Keratinocyte (primary cell): ENCODE results near the gene SNAP25. TPM values are rescaled to one million over a fixed set of nuclear protein-coding genes. Genes with fewer than 3 reads are reported as not detected.

Experiments
- DNase-seq: peaks from one replicate; pipeline ENCODE4 v3.0.0-alpha.2; 2011; ENCODE audit warnings: low read depth, missing footprints, low spot score
- FAIRE-seq: peaks from 2 replicates; lab custom pipeline; 2011; peaks lifted over from hg19 to GRCh38; lab: Jason Lieb, UNC
- H2AFZ ChIP-seq: 2 replicates; pipeline ENCODE4 v1.6.0; 2012; ENCODE audit warnings: low read length, control low read depth, inconsistent platforms; ENCODE audit not compliant: control insufficient read depth
- H3K27ac ChIP-seq: 2 replicates; pipeline ENCODE4 v1.5.1; 2011; ENCODE audit warnings: low read length; ENCODE audit not compliant: control insufficient read depth, insufficient read depth
- H3K27me3 ChIP-seq: 3 replicates; pipeline ENCODE4 v1.6.0; 2011; ENCODE audit warnings: low read length; ENCODE audit not compliant: control insufficient read depth, insufficient read depth; ENCODE audit errors: extremely low read depth
- H3K36me3 ChIP-seq, 2 experiments: 2 replicates in 1 of 2; 3 replicates in 1 of 2; pipeline ENCODE4 v1.5.1; 2011; ENCODE audit warnings: low read length in 2 of 2, mild to moderate bottlenecking in 1 of 2; ENCODE audit not compliant: control insufficient read depth in 2 of 2, insufficient read depth in 2 of 2; ENCODE audit errors: extremely low read depth in 1 of 2
- H3K4me1 ChIP-seq: 3 replicates; pipeline ENCODE4 v1.5.1; 2011; ENCODE audit warnings: low read length; ENCODE audit not compliant: control insufficient read depth, insufficient read depth; ENCODE audit errors: extremely low read depth
- H3K4me2 ChIP-seq: 3 replicates; pipeline ENCODE4 v1.6.0; 2011; ENCODE audit warnings: low read depth, low read length; ENCODE audit not compliant: control insufficient read depth, insufficient read depth; ENCODE audit errors: extremely low read depth
- H3K4me3 ChIP-seq, 3 experiments: fragments of 200-600 bp in 1 of 3; sonication (generic) in 1 of 3; 2 replicates in 2 of 3; 3 replicates in 1 of 3; pipeline ENCODE4 v1.5.1; 2011 to 2016; ENCODE audit warnings: low read length in 3 of 3, mild to moderate bottlenecking in 3 of 3, control low read depth in 2 of 3, inconsistent platforms in 1 of 3, low read depth in 1 of 3, mixed read lengths in 1 of 3, mixed run types in 1 of 3, moderate library complexity in 1 of 3; ENCODE audit not compliant: control insufficient read depth in 2 of 3, insufficient read depth in 2 of 3; ENCODE audit errors: extremely low read depth in 1 of 3
- H3K79me2 ChIP-seq: 2 replicates; pipeline ENCODE4 v1.6.0; 2012; ENCODE audit warnings: low read length; ENCODE audit not compliant: control insufficient read depth, insufficient read depth
- H3K9ac ChIP-seq: 3 replicates; pipeline ENCODE4 v1.6.0; 2011; ENCODE audit warnings: low read length; ENCODE audit not compliant: control insufficient read depth, insufficient read depth; ENCODE audit errors: extremely low read depth
- H3K9me1 ChIP-seq: 3 replicates; pipeline ENCODE4 v1.6.0; 2011; ENCODE audit warnings: low read length; ENCODE audit not compliant: control insufficient read depth, insufficient read depth; ENCODE audit errors: extremely low read depth
- H3K9me3 ChIP-seq: 2 replicates; pipeline ENCODE4 v1.5.1; 2012; ENCODE audit warnings: low read depth, low read length; ENCODE audit not compliant: control insufficient read depth
- H4K20me1 ChIP-seq: 3 replicates; pipeline ENCODE4 v1.6.0; 2011; ENCODE audit warnings: low read length; ENCODE audit not compliant: control insufficient read depth, insufficient read depth; ENCODE audit errors: extremely low read depth
- CTCF ChIP-seq, 3 experiments: IDR thresholded peaks in 1 of 3; conservative IDR thresholded peaks in 1 of 3; optimal IDR thresholded peaks in 1 of 3; 2 replicates in 2 of 3; 3 replicates in 1 of 3; pipeline versions ENCODE3 to v1.5.1; 2011; ENCODE audit warnings: low read length in 3 of 3, mild to moderate bottlenecking in 3 of 3, moderate library complexity in 2 of 3, control low read depth in 1 of 3, inconsistent platforms in 1 of 3; ENCODE audit not compliant: insufficient read depth in 2 of 3; ENCODE audit errors: extremely low read depth in 1 of 3
- EZH2 ChIP-seq: IDR thresholded peaks from one replicate; pipeline ENCODE4 v1.6.1; 2012; ENCODE audit warnings: inconsistent platforms, mild to moderate bottlenecking, low read length, moderate library complexity
- dilution Hi-C: fragments of 300-500 bp; cut with MboI; formaldehyde crosslinking; loops from one replicate; pipeline ENCODE4 v1.7.0; 2020; ENCODE audit warnings: low sequenced_read_pairs; ENCODE audit not compliant: extremely low pct_ligation_motif_present
- polyA plus RNA-seq, 5 experiments: library from polyadenylated mRNA; depleted of rRNA in 3 of 5; stranded (reverse) in 3 of 5; stranded (forward) in 1 of 5; unstranded in 1 of 5; fragments of >200 nt; gene quantifications; 1 replicate in 1 of 5; 2 replicates in 3 of 5; 3 replicates in 1 of 5; pipeline versions ENCODE4 v1.2.1 to v1.2.3, GENCODE V29; 2011 to 2012; ENCODE audit warnings: missing spikeins in 2 of 5, low read depth in 1 of 5, low replicate concordance in 1 of 5

Gene SNAP25
- polyA plus RNA-seq, 1 donor (not counting 4 experiments of a cell fraction or from before 2014, with no cell fraction given) = not detected

- no peaks in the 10 kb centered on the region for H3K9me3 ChIP-seq
- no peaks in the 10 kb centered on the region for H4K20me1 ChIP-seq
- FAIRE-seq = no peak
- peaks cover 2% of the 10 kb centered on the region for H3K4me1 ChIP-seq
- no peak for TF ChIP-seq EZH2
- no peak for TF ChIP-seq CTCF (optimal IDR thresholded peaks at IDR 0.05 in 1 of 3, IDR thresholded peaks at IDR 0.05 in 1 of 3, conservative IDR thresholded peaks at IDR 0.05 in 1 of 3; ENCODE audit: extremely low read depth in 1 of 3, insufficient read depth in 2 of 3, low read length in 3 of 3)
- dilution Hi-C loops = no loop called here
- H3K27me3 ChIP-seq = peaks cover 3% of the 10 kb centered on the region
- no peaks in the 10 kb centered on the region for H3K9me1 ChIP-seq
- H3K79me2 ChIP-seq = no peaks in the 10 kb centered on the region
- H3K9ac ChIP-seq = no peak overlapping the region
- no peak overlapping the region for H3K4me3 ChIP-seq
- no peaks in the 10 kb centered on the region for H3K36me3 ChIP-seq
- no peak overlapping the region for H3K4me2 ChIP-seq
- no peak overlapping the region for H2AFZ ChIP-seq
- no peak overlapping the region for H3K27ac ChIP-seq
- DNase-seq = no peak
Measured at GRCh38 chr20:10297684-10298240, 79.1 kb downstream of the SNAP25 start.

- DNase-seq (no peak), FAIRE-seq (no peak)
- H3K79me2 ChIP-seq = no peaks in the 10 kb centered on the region
- H3K9me1 ChIP-seq = no peaks in the 10 kb centered on the region
- no peak overlapping the region for H3K4me3 ChIP-seq
- TF ChIP-seq EZH2 (no peak), CTCF (optimal IDR thresholded peaks at IDR 0.05 in 1 of 3, IDR thresholded peaks at IDR 0.05 in 1 of 3, conservative IDR thresholded peaks at IDR 0.05 in 1 of 3; ENCODE audit: extremely low read depth in 1 of 3, insufficient read depth in 2 of 3, low read length in 3 of 3) (no peak)
- no peak overlapping the region for H3K9ac ChIP-seq
- H3K4me2 ChIP-seq = no peak overlapping the region
- H3K4me1 ChIP-seq = peaks cover 2% of the 10 kb centered on the region
- H3K36me3 ChIP-seq = no peaks in the 10 kb centered on the region
- H2AFZ ChIP-seq = no peak overlapping the region
- no peak overlapping the region for H3K27ac ChIP-seq
- dilution Hi-C loops = no loop called here
- peaks cover 3% of the 10 kb centered on the region for H3K27me3 ChIP-seq
- H3K9me3 ChIP-seq = no peaks in the 10 kb centered on the region
- H4K20me1 ChIP-seq = no peaks in the 10 kb centered on the region
Measured at GRCh38 chr20:10300582-10301446, 82.2 kb downstream of the SNAP25 start.
